Measurements from ENCODE around the gene SBNO1. TPM values are rescaled to one million over a fixed set of nuclear protein-coding genes. Genes with fewer than 3 reads are reported as not detected.

The SBNO1 gene
- total RNA-seq, 1 experiment from 2014 or later, result 43.8 TPM

DNA sequence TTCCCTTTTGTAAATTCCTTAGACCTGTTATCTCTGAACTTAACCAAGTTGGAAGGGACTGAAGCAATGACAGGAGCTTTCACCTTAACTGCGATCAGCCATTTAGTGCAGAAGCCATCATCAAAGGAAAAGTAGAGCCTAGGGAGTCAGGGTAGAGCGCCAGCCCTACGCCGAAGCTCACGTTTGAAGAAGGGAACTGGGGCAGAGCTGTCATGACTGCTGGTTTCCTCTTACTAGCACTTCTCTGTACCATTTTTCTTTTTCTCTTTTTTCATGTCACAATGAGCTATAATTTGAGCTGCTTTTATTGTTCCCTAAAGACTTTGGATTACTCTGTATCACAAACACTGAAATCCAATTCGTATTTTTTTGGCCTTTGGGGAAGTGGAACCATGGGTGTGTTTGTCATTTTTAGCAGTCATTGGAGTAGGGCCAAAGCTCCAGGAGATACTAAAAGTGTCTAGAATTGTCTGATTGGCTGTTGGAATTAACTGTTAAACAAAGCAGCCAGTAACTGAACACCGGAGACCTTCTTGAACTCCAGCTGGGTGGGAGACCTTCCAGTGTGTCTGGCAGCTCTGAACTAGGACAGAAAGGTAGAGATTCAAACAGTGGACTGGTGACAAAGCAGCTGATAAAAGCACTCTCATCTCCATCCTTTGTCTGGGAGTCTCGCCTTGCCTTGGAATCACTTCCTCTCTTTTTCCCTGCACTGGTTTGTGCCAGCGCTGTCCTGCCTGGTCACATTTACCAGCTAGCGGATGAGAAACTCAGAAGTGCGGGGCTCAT, 122.3 kb downstream of the SBNO1 start:
- no TSS peak for BruUV-seq (replicated peaks)
- Histone ChIP-seq H3K36me3 (ENCODE audit: control insufficient read depth in 1 of 2, insufficient read depth in 2 of 2, low read length in 2 of 2) (no peaks in the 10 kb centered on the region), H3K4me1 (ENCODE audit: control insufficient read depth in 1 of 2, insufficient read depth in 2 of 2, low read length in 2 of 2) (no peaks in the 10 kb centered on the region; a peak in 1 of 4 replicates), H3K9ac (ENCODE audit: low read length) (no peak overlapping the region), H3K4me3 (replicated peaks in 1 of 2; ENCODE audit: low read depth in 1 of 2, low read length in 2 of 2) (no peak overlapping the region), H3K27me3 (ENCODE audit: insufficient read depth, low read length) (no peaks in the 10 kb centered on the region), H3K79me2 (ENCODE audit: insufficient read depth, low read length) (peaks cover 55% of the 10 kb centered on the region), H3K4me2 (ENCODE audit: low read length) (no peak overlapping the region), H4K20me1 (ENCODE audit: insufficient read depth) (no peaks in the 10 kb centered on the region; the same call in 1 of the 2 replicates), H3K27ac (ENCODE audit: low read depth, low read length) (no peak overlapping the region), H3K9me3 (ENCODE audit: control insufficient read depth in 1 of 2, insufficient read depth in 1 of 2, low read depth in 1 of 2, low read length in 2 of 2) (no peaks in the 10 kb centered on the region), H3K9me2 (ENCODE audit: insufficient read depth) (no peaks in the 10 kb centered on the region), H2AFZ (ENCODE audit: low read depth, low read length, poor library complexity, severe bottlenecking) (no peak overlapping the region)
- TF ChIP-seq ZBTB33 (IDR thresholded peaks at IDR 0.05; ENCODE audit: extremely low read depth, insufficient replicate concordance, low read length) (no peak), ZFX (IDR thresholded peaks at IDR 0.05) (no peak), SP1 (IDR thresholded peaks at IDR 0.05; ENCODE audit: low read depth) (no peak), POLR2AphosphoS5 (IDR thresholded peaks at IDR 0.05; ENCODE audit: low read depth, low read length) (no peak), ZNF274 (IDR thresholded peaks at IDR 0.05; ENCODE audit: low read depth, low read length) (no peak), REST (IDR thresholded peaks at IDR 0.05; ENCODE audit: low read depth) (no peak)
- ChIA-PET RAD21 (ENCODE audit: low non-redundant PET in 1 of 2, low total read pairs in 2 of 2, uncharacterized antibody in 2 of 2, unreplicated experiment in 2 of 2) (no interaction called here), CTCF (interaction anchor here (0.9 to 1.0 kb wide), 2 partner anchors 9 to 10 kb away, joined by 3 to 4 read pairs; partner anchors contain the start of gene MTRFR), POLR2A (interaction anchor here (1.0 to 3.3 kb wide), 3 partner anchors 8 to 142 kb away, joined by 4 to 14 read pairs (median 5); partner anchors contain the start of genes KMT5A, MPHOSPH9 and MTRFR)
- intact Hi-C loops (cut with micrococcal nuclease), result no loop called here
- ATAC-seq, result no peak
- no peak for DNase-seq (ENCODE audit: low read depth, low spot score)

Other genes with a start within 250 kb of the SBNO1 start
- gene PITPNM2, start 213.8 kb downstream of the SBNO1 start, total RNA-seq (2021; ENCODE audit: unreplicated experiment), result 15.2 TPM
- gene MPHOSPH9, start 131.7 kb downstream of the SBNO1 start, total RNA-seq (2021; ENCODE audit: unreplicated experiment), result 44.9 TPM
- 27.0 TPM for gene MTRFR, start 131.4 kb downstream of the SBNO1 start, total RNA-seq (2021; ENCODE audit: unreplicated experiment)
- gene CDK2AP1, start 93.0 kb downstream of the SBNO1 start, total RNA-seq (2021; ENCODE audit: unreplicated experiment), result 151 TPM
- 64.8 TPM for gene KMT5A, start 19.3 kb upstream of the SBNO1 start, total RNA-seq (2021; ENCODE audit: unreplicated experiment)
- gene RILPL2, start 71.8 kb upstream of the SBNO1 start, total RNA-seq (2021; ENCODE audit: unreplicated experiment), result 2.3 TPM
- 12.4 TPM for gene SNRNP35, start 93.3 kb upstream of the SBNO1 start, total RNA-seq (2021; ENCODE audit: unreplicated experiment)
- gene RILPL1, start 168.9 kb upstream of the SBNO1 start, total RNA-seq (2021; ENCODE audit: unreplicated experiment), result 11.8 TPM
- 242 TPM for gene TMED2, start 219.7 kb upstream of the SBNO1 start, total RNA-seq (2021; ENCODE audit: unreplicated experiment)
- 41.8 TPM for gene DDX55, start 237.3 kb upstream of the SBNO1 start, total RNA-seq (2021; ENCODE audit: unreplicated experiment)

Measured in HCT116 (cell line).